NCI-H2227 treated with DMSO at 0.1 percent for 48 hours (cell line): ENCODE measurements around the gene CNTN4.
"Not testable (repeated sequence)": the region's sequence is repeated elsewhere in the genome, so short reads cannot be mapped to it uniquely, and the experiment has no call there.

Source experiments
- DNase-seq: peaks from one replicate; lab custom pipeline; 2025; lab: John Stamatoyannopoulos, UW

CNTN4 gene

DNA sequence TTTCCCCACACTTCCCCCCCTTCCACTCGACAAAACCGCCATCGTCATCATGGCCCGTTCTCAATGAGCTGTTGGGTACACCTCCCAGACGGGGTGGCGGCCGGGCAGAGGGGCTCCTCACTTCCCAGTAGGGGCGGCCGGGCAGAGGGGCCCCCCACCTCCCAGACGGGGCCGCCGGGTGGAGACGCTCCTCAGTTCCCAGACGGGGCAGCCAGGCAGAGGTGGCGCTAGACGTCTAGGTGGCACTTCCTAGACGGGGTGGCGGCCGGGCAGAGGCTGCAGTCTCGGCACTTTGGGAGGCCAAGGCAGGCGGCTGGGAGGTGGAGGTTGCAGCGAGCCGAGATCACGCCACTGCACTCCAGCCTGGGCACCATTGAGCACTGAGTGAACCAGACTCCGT lies 818.0 kb downstream of the CNTN4 start:
- DNase-seq: not testable (repeated sequence)

GRCh38 chr3:2920103-2920502 lies 821.4 kb downstream of the CNTN4 start:
- DNase-seq: no peak

DNA sequence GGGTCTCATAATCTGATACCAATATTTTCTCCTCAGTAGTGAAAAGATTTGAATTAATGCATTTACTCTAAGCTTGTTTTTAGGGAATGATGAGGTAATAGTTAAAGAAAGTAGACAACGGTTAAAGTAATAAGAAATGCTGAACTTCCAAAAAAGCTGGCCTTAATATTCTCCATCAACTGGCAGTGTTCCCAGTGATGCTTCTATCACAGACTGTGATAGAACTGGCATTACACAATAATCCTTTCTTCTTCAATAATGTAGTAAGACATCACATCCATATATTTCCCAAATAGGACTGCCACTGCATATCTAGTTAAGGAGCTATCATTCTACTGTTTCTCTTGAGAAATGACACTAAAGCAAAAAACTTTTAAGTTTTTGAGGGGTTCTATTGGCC lies 822.8 kb downstream of the CNTN4 start:
- no peak for DNase-seq

DNA sequence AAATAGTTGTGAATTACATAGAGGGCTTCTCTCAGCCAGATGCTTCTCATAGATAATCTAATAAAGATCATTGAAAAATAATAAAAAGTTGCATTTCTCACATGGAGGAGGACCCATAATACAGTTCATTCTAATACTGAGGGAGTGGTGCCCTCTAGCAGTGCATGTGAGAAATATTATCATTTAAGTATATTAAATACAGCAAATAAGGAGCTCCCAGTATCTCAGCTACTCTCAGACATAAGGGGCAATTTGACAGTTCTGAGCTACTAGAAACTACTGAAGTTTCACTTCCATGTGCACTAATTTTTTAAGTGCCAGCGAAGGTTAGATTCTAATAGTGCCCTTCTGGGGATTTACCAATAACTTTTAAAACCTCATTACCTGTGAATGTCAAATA lies 823.2 kb downstream of the CNTN4 start:
- no peak for DNase-seq

DNA sequence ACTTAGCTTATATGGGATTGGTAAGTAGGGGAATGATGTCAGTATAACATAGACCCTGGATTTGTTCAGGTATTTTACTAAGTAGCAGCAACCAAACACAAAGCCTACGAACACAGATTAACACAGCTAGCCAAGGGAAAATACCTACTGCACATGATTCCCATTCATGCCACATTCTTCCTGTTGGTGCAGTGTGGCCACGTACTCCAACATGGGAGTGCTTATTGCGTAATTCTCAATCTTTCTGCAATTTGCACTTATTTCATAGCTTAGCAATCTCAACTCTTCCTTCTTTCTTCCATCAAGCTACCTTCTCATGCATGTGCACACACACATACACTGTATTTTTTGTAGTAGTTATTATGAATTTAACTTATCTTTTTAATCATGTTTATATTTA lies 824.7 kb downstream of the CNTN4 start:
- no peak for DNase-seq

DNA sequence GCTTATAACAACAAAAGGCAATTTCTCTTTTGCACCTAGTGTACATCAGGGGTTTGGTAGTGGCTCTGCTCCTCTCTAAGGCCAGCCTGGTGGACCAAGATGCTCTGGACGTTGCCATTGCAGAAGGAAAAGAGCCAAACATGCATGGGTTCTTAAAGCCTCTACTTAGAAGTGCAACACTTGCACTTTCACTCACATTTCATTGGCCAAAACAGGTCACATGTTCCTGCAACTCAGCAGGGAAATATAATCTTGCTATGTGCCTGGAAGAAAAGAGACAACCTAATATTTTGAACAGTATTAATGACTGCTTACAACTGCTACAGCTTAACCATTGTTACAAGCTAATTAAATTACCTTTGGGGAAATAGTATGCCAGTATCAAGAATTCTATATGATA lies 828.6 kb downstream of the CNTN4 start:
- no peak for DNase-seq

GRCh38 chr3:2929574-2929973 lies 830.9 kb downstream of the CNTN4 start:
- DNase-seq: no peak

DNA sequence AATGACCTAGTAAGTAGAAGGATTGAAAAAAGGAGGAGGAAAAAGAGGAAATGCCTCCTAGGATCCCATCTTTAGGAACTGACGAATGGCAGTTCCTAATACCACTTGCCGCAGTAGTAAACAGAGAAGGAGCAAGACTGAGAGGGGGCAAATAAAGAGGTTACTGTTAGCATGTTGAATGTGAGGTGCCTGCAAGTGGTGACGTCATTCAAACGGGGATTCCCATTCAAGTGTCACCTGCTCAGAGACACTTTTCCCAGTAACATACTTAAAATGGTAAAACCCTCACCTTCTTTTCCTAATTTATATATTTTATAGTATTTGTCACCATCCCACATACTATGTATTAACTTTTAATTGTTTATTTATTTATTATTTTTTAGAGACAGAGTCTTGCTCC lies 832.6 kb downstream of the CNTN4 start:
- no peak for DNase-seq

DNA sequence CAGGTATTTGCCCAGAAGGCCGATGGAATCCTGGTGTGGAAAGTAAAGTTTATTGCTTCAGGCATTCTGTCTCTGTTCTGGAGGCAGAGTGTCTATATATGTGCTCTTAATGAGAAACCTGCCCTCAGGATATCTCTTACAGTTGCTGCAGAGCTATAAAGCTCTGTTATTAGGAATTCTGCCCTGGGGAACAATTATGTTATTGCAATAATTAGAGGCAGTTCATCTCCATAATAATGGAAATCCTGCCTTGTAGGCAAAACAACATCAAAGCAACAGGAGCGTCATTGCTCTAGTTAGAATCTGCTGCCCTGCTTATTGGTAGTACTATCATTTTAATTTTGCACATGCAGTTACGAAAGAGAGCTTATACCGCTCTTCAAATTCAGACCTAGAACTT lies 835.9 kb downstream of the CNTN4 start:
- DNase-seq: no peak

- no peak for DNase-seq
These were observed 838.4 kb downstream of the CNTN4 start for GRCh38 chr3:2937055-2937454.

DNA sequence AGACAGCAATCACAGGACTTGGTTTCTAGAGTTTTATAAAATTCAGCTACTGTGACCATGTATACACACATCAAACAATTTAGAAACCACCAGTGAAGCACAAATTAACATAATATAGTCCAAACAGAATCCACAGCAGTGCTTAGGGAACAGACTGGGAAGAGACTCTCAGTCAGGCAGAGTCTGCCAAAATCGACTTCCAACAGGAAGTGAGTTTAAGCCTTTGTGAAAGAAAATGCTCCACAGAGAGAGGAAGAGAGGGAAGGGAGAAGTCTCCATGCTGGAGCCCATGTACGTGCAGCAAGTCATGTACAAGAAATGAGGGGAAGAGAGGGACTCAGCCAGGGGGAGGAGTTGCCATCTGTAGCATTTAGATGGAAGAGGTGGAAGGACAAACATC lies 838.9 kb downstream of the CNTN4 start:
- DNase-seq: no peak

DNA sequence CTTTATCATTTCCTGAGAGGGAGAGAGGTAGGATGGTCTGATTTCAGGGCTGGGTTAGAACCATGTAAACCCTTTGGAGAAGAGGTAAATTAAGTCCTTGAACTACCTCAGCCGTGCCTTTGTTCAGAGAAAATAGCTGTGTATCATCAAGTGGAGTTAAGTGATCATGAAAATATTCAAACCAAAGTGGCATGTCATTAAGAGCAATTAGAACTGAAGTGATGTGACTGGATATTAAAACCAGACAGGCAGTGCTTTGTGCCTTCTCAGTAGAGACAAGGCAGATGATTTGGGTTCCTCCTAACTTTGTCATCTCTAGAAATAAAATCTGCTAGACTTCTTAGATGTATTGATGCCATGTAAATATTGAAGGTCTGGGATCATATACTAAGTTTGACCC lies 840.0 kb downstream of the CNTN4 start:
- DNase-seq: no peak

DNA sequence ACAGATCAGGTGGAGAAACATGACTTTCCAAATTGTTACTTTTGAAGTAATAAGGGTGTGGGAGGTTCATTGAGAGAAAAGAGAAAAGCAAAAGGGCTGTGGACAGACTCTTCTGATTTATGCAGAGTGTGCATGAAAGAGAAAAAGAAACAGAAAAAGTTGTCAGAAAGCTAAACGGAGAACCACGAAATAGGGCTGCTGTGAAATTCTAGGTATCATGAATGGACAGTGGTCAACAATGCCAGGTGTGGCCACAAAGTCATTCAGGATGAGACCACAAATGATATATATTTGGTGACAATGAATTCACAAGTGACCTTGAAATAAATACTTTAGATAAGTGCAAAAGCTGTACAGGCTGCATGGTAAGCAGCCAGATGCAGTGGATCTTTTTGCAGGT lies 841.4 kb downstream of the CNTN4 start:
- DNase-seq: no peak

GRCh38 chr3:2944628-2945027 lies 846.0 kb downstream of the CNTN4 start:
- DNase-seq: no peak

DNA sequence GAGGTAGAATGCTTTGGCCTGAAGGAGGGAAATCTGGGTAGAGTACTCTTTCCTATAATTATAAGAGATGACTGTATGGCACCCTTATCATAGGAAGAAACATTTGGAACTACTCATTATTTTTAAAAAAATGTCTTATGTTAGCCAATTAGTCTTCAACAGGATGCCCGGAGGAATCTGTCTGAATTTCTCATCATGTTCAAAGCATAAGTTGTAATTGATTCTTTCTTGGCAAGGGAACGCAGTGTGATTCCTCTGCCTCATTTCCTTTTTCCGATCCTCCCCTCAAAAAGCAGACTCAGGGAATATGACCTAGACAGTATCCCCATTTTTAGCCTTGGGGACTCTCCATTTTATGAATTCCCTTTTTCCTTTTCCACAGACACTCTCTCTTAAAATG lies 846.5 kb downstream of the CNTN4 start:
- no peak for DNase-seq

GRCh38 chr3:2947536-2947935 lies 848.9 kb downstream of the CNTN4 start:
- no peak for DNase-seq

- DNase-seq: no peak
These were observed 850.2 kb downstream of the CNTN4 start for GRCh38 chr3:2948882-2949281.

- DNase-seq: no peak
These were observed 851.5 kb downstream of the CNTN4 start for GRCh38 chr3:2950159-2950558.

DNA sequence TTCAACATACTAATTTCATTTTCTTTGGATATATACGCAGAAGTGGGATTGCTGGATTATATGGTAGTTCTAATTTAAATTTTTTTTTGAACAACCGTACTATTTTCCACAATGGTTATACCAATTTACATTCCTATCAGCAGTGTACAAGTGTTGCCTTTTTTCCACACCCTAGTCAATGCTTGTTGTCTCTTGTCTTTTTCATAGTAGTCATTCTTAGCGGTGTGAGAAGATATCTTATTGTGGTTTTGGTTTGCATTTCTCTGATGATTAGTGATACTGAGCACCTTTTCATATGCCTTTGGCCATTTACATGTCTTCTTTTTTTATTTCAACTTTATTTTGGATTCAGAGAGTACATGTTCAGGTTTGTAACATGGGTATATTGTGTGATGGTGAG lies 858.4 kb downstream of the CNTN4 start:
- no peak for DNase-seq

DNA sequence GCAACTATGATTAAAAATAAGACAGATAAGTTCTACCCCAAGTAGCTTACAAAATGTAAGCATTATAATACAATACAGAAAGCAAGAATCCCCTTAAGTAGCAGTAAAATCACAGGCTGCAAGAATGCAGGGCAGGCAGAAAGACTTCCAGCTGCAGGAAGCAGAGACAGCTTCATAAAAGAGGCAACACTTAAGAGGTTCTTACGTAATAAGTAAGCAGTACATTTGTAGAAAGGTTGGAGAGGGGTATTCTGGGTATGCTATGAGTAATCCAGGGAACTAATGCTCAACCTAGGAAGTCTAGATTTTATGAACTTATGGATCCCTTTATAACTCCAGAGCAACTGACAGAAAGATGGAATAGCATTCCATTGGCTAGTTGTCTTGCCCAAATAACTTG lies 859.9 kb downstream of the CNTN4 start:
- no peak for DNase-seq

DNA sequence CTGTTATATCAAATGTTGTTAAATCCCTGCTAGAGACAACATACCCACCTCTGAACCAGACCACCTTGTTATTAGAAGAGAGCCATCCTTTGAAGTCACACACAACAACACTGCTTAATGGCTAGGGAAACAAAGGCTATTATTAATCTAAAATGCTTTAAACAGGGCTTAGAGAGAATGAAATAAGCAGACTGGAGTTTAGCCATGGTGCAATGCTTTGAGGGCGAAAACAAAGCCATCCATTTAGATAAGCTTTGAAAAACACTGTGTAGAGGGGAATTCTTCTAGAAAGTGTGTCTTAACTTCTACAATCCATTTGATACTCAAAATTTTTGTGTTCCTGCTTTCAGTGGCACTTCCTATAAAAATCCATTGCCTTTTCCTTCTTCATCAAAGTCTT lies 862.9 kb downstream of the CNTN4 start:
- DNase-seq: no peak

DNA sequence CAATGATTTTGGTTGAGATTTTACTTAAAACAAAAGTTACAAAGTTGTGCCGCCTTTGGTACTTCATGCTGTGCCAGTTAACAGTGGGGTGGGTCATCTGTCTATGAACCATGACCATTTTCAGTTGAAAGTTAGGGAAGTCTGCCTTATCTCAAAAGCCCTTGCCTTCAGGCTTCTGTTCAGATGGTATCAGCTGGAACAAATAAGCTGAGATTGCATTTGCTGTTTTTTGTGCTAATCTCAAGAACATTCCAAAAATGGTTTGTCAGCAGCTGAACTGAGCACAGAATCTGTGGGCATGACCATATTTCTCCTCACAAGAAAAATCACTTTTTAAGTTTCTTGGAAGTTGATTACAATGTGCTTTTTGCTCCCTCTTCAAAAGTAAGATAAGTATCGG lies 869.2 kb downstream of the CNTN4 start:
- no peak for DNase-seq

DNA sequence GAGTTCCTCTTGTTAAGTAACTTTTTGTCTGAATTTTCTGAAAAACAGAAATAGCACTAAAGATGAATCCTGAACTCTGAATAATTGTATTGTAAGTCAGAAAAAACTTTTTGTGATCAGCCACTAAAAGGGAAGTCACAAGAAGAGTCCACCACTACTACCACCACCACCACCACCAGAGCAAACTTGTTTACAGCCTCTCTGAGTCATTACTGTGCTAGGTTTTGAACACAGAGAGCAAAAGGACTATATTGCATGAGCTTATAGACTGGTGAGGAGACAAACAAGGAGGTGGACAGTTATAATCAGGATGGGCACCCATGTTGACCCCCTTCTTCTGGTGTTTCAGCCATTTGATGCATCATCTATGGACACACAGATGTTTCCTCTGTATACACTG lies 869.8 kb downstream of the CNTN4 start:
- DNase-seq: no peak

- DNase-seq: no peak
These were observed 877.5 kb downstream of the CNTN4 start for GRCh38 chr3:2976212-2976611.

- no peak for DNase-seq
These were observed 878.1 kb downstream of the CNTN4 start for GRCh38 chr3:2976796-2977195.
